Bone marrow (tissue), 2 donors: ENCODE results near the gene KCNQ1.

Experiments used
- DNase-seq, 2 donors: peaks; one replicate each; lab custom pipeline; 2025; lab: John Stamatoyannopoulos, UW

The KCNQ1 gene

DNA sequence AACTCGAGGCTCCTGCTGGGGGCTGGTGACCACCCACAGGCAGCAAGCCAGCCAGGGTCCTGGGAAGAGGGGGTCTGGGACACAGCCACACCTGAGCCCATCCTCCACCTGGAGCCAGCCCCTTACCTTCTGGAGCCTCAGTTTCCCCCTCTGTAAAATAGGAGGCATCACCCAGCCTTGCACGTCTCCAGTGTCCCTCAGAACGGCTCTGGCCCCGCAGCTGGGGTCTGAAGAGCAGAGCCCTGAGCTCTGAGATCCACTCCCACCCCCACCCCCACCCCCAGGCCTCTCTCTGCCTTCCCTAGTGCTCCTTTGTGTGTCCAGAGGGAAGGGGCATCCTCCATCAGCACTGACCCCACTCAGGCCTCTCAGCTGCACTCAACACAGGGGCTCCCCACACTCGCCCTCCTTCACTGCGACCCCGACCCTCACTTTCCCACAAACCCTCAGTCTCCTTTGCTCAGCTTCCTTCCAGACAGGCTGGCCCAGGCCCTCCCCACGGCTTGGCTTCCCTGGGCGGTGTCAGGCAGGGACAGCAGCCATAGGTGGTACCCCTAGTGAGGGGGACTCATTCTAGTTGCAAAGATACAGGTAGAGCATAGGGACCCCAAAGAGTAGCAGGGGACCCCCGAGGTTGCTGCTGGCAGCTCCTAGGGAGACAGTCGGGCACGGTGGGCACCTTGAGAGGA, 288.3 kb downstream of the KCNQ1 start:
- no peak for DNase-seq

DNA sequence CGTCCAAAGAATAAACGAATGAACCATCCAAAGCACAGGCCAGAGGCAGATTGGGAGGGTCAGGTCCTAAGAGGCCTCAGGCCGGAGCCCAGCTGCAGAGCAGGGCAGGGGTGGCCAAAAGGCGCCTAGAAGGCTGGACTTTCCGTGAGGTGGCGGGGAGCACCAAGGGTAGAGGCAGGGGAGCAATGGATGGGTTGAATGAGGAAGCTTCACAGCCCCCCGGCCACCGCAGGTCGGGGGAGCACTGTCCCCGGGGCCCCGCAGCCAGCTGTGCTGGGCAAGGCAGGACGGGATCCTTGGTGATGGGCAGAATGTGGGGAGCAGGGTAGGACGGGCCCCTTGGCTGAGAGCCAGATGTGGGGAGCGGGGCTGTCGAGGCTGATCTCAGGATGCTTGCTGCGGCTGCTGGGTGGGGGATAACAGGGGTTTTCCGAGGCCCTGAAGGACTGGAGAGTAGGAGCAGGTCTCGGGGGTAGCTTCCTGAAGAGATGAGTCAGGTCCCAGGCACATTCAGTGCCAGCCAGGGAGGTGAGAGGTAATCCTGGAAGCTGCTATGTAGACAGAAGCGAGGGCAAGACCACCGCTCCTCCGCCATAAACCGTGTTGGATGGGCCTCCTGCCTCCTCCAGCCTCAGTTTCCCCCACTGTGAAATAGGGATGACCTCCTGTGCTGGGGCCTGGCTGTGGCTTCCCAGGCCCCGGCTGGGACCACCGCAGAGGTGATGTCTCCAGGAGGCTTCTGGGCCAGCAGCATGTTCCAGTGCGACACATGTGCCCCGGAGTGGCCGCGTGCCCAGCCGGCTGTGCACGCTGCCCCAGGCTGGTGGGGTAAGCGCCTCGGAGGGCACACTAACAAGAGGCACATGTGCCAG, 289.6 kb downstream of the KCNQ1 start:
- DNase-seq, result no peak

DNA sequence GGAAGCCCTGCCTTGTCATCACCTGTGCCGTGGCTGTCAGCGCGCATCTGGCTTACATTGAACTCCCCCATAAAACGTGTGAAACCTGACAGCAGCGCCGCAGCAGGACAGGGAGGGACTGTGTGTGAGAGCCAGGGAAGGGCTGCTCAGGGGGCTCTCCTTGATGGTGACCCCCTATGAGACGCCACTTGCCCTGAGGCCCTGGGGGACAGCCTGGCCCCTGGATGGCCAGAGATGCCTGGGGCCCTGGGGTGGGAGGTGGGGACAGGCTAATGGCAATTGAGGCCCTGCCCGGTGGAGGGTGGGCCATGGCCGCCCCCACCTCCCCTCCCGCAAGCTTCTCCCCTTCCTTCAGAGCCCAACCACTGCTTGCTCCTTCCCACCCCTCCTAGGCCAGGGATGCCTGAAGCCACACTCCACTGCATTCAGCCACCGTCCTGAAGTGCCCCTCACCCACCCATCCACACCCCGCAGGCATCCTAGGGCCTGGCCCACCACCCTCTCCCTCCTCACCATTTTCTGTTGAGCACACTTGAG, 290.3 kb downstream of the KCNQ1 start:
- no peak for DNase-seq

DNA sequence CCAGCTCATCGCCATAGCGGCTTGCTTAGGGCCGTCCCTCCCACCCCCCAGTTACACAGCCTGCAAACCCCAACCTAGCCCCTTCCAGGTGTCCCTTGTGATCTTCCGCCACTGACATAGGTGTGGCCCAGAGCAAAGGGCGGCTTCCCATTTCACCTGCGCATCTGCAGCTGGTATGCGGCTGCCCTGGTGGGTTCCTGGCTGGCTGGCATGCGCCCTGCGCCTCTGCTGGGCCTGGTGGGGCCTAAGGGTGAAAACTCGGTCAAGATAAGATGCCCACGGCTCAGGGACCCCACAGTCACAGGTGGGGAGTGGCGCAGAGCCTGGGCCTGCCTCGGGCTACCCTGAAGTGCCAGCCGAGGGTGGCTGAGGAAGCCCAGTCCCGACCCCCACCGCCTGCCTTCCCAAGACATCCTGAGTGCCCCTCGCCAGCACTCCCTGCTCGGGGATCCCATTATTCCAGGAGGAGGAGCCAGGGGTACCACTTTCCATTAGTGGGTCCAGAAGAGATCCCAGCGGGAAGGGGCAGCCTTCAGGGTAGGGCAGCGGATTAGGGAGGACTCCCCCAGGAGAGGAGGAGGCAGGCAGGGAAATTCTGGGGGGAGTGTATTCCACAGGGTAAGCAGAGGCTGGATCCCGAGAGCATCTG, 291.9 kb downstream of the KCNQ1 start:
- no peak for DNase-seq

GRCh38 chr11:2737226-2737590, 292.4 kb downstream of the KCNQ1 start:
- DNase-seq, result no peak

- no peak for DNase-seq
These were observed 293.1 kb downstream of the KCNQ1 start for GRCh38 chr11:2737866-2738265.

DNA sequence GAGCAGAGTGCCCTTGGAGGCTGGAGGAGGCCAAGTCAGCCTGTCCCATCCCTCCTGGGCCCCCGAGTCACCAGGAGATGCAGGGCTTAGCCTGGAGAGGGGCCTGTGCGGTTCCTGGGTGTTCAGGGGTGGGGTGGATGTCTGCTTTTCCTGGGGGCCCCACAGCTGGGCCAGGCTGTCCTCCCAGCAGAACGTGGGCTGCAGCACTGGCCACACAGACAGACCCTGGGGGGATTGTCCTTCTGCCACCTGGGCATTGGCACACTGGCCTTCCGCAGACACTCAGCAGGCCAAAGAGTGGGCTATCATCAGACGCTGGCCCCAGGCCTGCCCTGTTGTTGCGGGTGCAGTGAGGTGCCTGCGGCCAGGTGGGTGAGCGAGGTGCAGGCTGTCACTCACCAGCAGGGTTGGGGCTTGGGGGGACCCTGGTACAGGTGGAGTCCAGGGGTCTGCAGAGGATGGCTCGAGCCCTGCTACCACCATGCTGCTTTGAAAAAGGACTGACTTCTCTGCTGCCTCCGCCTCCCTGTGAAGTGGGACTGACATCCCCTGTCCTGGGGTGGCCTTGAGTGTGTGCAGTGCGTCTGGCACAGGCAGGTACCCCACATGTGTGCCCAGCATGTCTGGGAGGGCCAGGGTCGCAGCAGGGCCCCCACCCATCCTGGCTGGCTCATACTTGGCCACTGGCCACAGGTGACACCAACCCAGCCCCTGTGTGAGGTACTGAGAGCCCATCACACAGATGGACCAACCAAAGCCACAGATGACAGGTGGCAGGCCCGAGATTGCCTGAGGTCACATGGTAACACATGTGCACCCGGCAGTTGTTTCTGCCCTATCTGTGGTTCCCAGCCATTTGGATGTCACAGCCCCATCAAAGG, 294.0 kb downstream of the KCNQ1 start:
- DNase-seq, result no peak

DNA sequence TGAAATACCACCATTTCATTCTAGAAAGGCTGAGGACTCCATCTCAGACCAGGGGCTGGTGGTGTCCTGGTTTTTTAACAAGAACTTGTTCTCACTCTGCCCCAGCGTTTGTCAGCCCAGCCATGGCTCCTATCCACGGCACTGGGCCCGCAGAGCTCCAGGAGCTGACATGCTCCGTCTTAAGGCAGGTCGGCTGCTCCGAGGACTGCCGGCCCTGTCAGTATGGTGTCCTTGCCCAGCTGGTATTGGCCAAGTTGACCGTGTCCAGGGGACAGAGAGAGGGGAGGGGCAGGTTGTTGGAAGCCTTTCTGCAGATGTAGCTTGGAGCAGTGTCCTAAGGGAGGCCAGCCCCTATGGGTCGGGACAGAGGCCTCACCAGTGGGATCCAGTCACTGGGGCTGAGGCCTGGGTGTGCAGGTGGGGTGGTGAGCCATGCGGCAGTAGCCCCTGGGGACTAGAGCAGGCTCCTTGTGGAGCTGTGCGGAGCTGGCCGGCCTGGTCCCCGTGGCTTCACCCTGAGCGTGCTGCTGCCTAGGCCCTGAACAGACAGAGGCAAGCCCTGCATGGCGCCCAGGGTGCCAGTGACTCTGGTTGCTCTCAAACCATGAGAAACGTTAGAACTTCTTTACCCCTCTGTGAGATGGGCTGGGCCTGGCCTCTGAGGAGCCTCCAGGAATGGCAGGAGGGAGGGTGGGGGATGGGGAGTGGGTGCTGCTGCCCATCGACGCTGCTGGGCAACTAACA, 294.9 kb downstream of the KCNQ1 start:
- DNase-seq, result no peak

DNA sequence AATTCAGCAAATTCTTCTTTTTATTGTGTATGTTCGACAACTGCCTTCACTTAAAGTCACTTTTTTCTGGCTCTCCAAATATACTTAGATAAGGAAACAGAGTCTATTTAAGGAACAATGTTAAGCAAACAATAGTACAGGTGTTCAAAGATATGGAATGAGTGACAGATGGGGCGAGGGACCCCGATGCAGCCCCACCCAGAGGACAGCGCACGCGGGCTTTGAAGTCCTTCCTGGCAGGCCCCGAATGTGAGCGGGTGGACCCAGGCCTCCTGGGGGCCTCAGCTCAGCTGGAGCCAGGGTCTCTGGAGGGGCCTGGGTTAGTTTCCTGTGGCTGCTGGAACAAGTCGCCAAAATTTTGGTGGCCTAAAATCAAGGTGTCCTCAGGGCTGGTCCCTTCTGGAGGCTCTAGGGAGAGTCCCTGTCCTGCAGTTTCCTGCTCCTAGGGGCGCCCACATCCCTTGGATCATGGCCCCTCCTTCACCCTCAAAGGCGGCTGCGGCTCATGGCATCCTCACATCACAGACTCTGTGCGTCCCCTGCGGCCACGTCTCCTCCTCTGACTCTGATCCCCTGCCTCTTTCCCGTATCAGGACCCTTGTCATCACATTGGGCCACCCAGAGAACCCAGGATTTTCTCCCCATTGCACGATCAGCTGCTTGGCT, 295.6 kb downstream of the KCNQ1 start:
- DNase-seq, result no peak

- no peak for DNase-seq
These were observed 296.2 kb downstream of the KCNQ1 start for GRCh38 chr11:2741006-2741376.

GRCh38 chr11:2741377-2742131, 296.7 kb downstream of the KCNQ1 start:
- peak in 1 of 2 donors; percentile 54 for DNase-seq

DNA sequence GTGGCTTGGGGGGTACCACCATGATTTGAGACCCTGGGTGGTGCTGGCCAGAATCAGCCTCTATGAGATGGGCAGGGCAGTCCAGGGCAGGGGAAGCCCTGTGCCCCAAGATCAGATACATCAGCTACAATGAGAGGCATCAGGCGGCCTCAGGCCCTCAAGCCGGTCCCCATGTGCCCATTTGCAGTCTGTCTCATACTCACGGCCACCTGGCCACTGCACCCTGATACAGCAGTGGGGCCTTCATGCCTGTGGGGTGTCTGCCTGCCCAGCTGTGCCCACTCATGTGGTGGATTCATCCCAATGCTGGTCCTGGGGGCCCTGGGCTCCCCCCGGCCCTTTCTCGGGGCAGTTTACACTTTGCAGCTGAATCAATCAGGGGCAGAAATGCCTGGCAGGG, 297.4 kb downstream of the KCNQ1 start:
- DNase-seq, result no peak

DNA sequence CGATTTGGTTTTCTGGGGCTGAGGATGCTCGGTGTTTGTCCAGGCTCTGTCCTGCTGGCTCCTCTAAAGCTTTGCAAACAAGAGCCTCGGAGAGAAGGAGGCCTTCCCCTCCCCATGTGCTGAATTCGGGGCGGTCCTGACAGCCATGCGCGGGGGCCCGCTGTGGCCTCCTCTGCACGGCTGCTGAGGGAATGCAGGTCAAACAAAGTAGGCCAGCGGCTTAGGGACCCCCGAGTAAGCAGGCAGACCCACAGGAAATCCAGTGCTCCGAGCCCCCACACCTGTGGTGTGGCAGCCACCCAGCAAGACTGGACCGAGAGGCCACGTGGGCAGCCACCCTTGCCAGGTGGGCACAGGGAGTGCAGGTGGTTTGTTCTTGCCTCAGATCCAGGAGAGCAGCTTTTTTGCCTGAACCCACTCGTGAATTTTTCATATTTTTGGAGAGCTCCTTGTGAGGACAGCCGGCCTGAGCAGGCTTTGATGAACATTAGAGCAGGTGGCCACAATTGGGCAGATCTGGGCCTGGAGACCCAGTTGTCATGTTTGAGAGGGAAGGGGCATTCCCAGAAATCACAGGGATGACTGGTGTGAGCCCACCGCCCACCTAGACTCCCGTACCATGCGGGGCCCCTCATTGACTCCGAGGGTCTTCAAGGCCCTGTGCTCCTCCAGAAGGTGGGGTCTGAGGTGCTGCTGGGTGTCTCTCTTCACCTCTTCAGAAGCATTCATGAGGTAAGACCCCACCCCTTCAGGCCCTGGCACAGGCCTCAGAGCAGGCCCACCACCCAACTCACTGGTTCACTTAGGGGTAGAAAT, 298.0 kb downstream of the KCNQ1 start:
- DNase-seq, result no peak

DNA sequence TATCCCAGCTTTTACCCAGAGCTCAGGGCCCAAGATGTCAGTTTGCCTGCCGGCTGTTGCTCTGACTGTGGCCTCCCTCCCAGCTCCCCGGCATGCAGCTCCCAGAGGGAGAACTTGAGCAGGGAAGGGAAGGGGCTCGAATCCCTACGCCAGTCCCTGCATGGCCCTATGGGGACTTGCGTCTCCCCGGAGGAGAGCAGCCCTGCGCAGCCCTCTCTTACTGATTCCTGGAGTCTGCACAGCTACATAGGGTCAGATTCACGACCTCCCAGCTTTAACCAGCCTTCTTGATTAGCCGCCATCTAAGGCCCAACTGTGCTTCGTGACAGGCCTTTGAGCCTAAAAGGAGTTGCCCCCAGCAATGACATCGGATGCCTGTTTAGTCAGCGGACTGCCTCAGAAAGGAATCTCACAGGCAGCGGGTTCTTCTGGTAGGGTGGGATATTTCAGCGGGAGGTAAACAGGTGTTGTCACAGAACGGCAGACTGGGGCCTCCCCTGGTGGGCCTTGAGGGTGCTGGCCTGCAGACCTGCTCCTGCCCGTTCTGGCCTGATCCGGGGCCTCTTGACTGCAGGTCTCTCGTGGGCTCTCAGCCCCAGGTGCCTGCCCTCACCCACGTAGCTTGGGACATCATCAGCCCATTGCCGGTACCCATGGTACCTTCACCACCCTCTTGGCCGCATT, 298.8 kb downstream of the KCNQ1 start:
- no peak for DNase-seq

- DNase-seq, result no peak
These were observed 299.4 kb downstream of the KCNQ1 start for GRCh38 chr11:2744166-2744565.

- no peak for DNase-seq
These were observed 300.7 kb downstream of the KCNQ1 start for GRCh38 chr11:2745511-2745910.

DNA sequence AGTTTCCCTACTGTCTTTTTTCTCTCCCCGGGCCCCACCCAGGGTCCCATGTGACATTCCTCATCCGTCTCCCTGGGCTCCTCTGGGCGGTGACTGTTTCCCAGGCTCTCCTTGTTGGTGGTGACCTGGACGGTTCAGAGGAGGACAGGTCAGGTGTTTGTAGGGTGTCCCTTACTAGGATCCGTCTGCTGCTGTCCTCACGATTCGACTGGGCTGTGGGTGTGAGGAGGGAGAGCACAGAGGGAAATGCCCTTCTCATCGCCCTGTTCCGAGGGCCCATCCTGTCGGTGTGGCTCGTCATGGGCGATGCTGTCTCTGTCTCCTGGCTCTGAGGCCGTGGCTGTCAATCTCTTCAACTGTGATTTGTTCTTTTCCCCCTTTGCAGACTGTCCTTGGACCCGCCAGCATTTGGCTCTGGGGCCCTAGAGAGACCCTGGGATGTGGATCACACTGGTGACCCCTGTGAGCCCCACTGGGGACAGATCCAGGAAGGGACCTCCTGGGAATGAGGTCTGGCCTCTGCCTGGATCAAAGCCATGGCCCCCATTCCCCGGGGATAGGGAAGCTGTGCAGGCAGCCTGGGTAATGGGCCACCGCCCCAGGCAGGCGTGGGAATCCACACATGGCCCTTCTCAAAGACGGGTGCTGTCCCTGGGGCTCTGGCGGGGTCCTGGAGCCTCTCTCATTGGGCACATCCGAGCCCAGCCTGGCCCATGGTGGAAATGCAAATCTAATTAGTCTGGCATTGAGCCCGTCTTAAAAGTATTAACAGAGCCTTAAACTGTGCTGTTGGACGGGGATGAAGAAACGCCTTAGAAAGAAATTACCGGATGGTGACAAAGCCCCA, 301.8 kb downstream of the KCNQ1 start:
- DNase-seq, result no peak
